HepG2 (cell line): ENCODE data around the gene DPAGT1. TPM values are rescaled to one million over a fixed set of nuclear protein-coding genes. Genes with fewer than 3 reads are reported as not detected.

Source experiments
- ATAC-seq: fragments of 200-7000 bp; cut with Tn5 transposase; 3 replicates; pipeline ENCODE4 v1.9.1; 2020; ENCODE audit warnings: mild to moderate bottlenecking, moderate library complexity
- BruUV-seq: library from RNA; stranded (reverse); fragments of 400-500 nt; replicated peaks from 2 replicates; lab custom pipeline; 2021; lab: Mats Ljungman, UMichigan
- CTCF ChIA-PET: fragments of 300-600 bp; formaldehyde crosslinking; extraction: SDS; loops from one replicate; lab custom pipeline; 2021; ENCODE audit warnings: low total read pairs, inconsistent platforms, low intra/inter-chr PET ratio; lab: Yijun Ruan, JAX
- POLR2A ChIA-PET: fragments of 350-600 bp; sonication (Branson Sonifier 250); formaldehyde crosslinking; loops from one replicate; lab custom pipeline; 2020; ENCODE audit warnings: antibody characterized with exemption, inconsistent platforms; lab: Yijun Ruan, JAX
- DNase-seq: peaks from one replicate; pipeline ENCODE4 v3.0.0-alpha.2; 2015; ENCODE audit warnings: low spot score
- FAIRE-seq: peaks from 3 replicates; lab custom pipeline; 2011; peaks lifted over from hg19 to GRCh38; lab: Jason Lieb, UNC
- H2AFZ ChIP-seq: one replicate; pipeline ENCODE4 v1.6.1; 2011; ENCODE audit warnings: low read length, inconsistent platforms
- H3K27ac ChIP-seq: fragments of 300-600 bp; 3 replicates; pipeline ENCODE4 v1.8.0; 2011; ENCODE audit warnings: mixed run types, mild to moderate bottlenecking, mixed read lengths, low read length, inconsistent platforms; ENCODE audit not compliant: insufficient read depth; ENCODE audit errors: extremely low read length
- H3K27me3 ChIP-seq, 2 experiments: fragments of 200-600 bp in 1 of 2; 2 replicates in 1 of 2; 3 replicates in 1 of 2; pipeline versions ENCODE4 v1.6.0 to v1.8.0; 2011; ENCODE audit warnings: low read length in 2 of 2, mild to moderate bottlenecking in 2 of 2, moderate library complexity in 2 of 2, inconsistent platforms in 1 of 2; ENCODE audit not compliant: insufficient read depth in 2 of 2, control insufficient read depth in 1 of 2
- H3K36me3 ChIP-seq, 2 experiments: fragments of 200-600 bp in 1 of 2; replicated peaks in 1 of 2; 2 replicates in 1 of 2; 3 replicates in 1 of 2; pipeline versions ENCODE4 v1.5.1 to v1.8.0; 2011; ENCODE audit warnings: low read length in 2 of 2, inconsistent platforms in 1 of 2; ENCODE audit not compliant: insufficient read depth in 2 of 2, control insufficient read depth in 1 of 2
- H3K4me1 ChIP-seq: 2 replicates; pipeline ENCODE4 v1.5.1; 2012; ENCODE audit warnings: low read length, inconsistent platforms; ENCODE audit not compliant: insufficient read depth
- H3K4me2 ChIP-seq: 2 replicates; pipeline ENCODE4 v1.6.0; 2011; ENCODE audit warnings: low read depth, low read length, inconsistent platforms
- H3K4me3 ChIP-seq, 3 experiments: fragments of 200-600 bp in 1 of 3; sonication (generic), shearing (Covaris generic) in 1 of 3; replicated peaks in 1 of 3; 2 replicates each; pipeline ENCODE4 v1.5.1; 2011 to 2016; ENCODE audit warnings: low read length in 3 of 3, inconsistent platforms in 2 of 3, low read depth in 2 of 3, mild to moderate bottlenecking in 2 of 3, control low read depth in 1 of 3, mixed read lengths in 1 of 3; ENCODE audit not compliant: insufficient read depth in 1 of 3
- H3K79me2 ChIP-seq: one replicate; pipeline ENCODE4 v1.6.1; 2011; ENCODE audit warnings: low read length, inconsistent platforms; ENCODE audit not compliant: insufficient read depth
- H3K9ac ChIP-seq: 2 replicates; pipeline ENCODE4 v1.6.0; 2011; ENCODE audit warnings: mild to moderate bottlenecking, low read depth, low read length, inconsistent platforms; ENCODE audit not compliant: insufficient read depth
- H3K9me3 ChIP-seq: 2 replicates; pipeline ENCODE4 v1.5.1; 2012; ENCODE audit warnings: mild to moderate bottlenecking, low read length
- H4K20me1 ChIP-seq: 2 replicates; pipeline ENCODE4 v1.6.0; 2011; ENCODE audit warnings: inconsistent platforms, mild to moderate bottlenecking, low read length, moderate library complexity; ENCODE audit not compliant: insufficient read depth
- ARID2 ChIP-seq: sonication (generic); formaldehyde crosslinking; IDR thresholded peaks from 2 replicates; pipeline ENCODE4 v1.8.1; 2022; ENCODE audit warnings: mild to moderate bottlenecking, missing genetic modification reagents, borderline replicate concordance
- CSRNP1 ChIP-seq: sonication (generic); formaldehyde crosslinking; IDR thresholded peaks from 2 replicates; pipeline ENCODE4 v1.8.1; 2023; ENCODE audit warnings: mild to moderate bottlenecking, missing genetic modification reagents
- JUN ChIP-seq: sonication (generic); formaldehyde crosslinking; IDR thresholded peaks from 2 replicates; pipeline ENCODE4 v1.4.0; 2020; ENCODE audit warnings: mild to moderate bottlenecking, missing genetic modification reagents
- ZNF652 ChIP-seq: IDR thresholded peaks from 2 replicates; pipeline ENCODE4 v1.6.1; 2016; ENCODE audit warnings: low read depth, borderline replicate concordance
- ZNF713 ChIP-seq: sonication (generic); formaldehyde crosslinking; IDR thresholded peaks from 2 replicates; pipeline ENCODE4 v1.4.0; 2020; ENCODE audit warnings: mild to moderate bottlenecking, missing genetic modification reagents
- WGBS: methylation state at CpG from one replicate; pipeline ENCODE4 v1.1.6; 2017; ENCODE audit warnings: low lambda C conversion rate; 5-methylcytosine and 5-hydroxymethylcytosine counted together
- in situ Hi-C: cut with HindIII; loops from 2 replicates; pipeline ENCODE4 v1.10.0; 2017; ENCODE audit warnings: low pct_unique_long_range_greater_than_20kb; ENCODE audit not compliant: extremely low pct_ligation_motif_present
- intact Hi-C: fragments of 100-400 bp; cut with micrococcal nuclease; formaldehyde crosslinking; loops from one replicate; pipeline ENCODE4 v1.10.0; 2022; ENCODE audit not compliant: unreplicated experiment
- polyA plus RNA-seq, 8 experiments: library from polyadenylated mRNA; depleted of rRNA in 3 of 8; stranded (reverse) in 7 of 8; unstranded in 1 of 8; fragments of >200 nt; fragmentation: Illumina TruSeq in 4 of 8; extraction: Trizol in 4 of 8; gene quantifications; 2 replicates each; pipeline versions ENCODE4 v1.2.1 to v1.2.3, GENCODE V29; 2011 to 2016; ENCODE audit warnings: low read depth in 4 of 8, missing spikeins in 1 of 8, mixed read lengths in 1 of 8; ENCODE audit not compliant: insufficient read depth in 1 of 8
- total RNA-seq, 5 experiments: library from RNA; depleted of rRNA; stranded (reverse); fragments of >200 nt; fragmentation: Illumina TruSeq; extraction: Trizol; gene quantifications; 2 replicates each; pipeline ENCODE4 v1.2.3, GENCODE V29; 2016; ENCODE audit warnings: low read depth in 1 of 5
- TF ChIP-seq, protein P1 (sequence below): sonication (generic); formaldehyde crosslinking; IDR thresholded peaks from 2 replicates; pipeline ENCODE4 v1.4.0; 2020; ENCODE audit warnings: mild to moderate bottlenecking, missing genetic modification reagents, borderline replicate concordance

The DPAGT1 gene
- total and polyA plus RNA-seq, 2 of the 13 experiments (the other 11 are each of a cell fraction or from before 2014, with no cell fraction given): 37.6 to 70.7 TPM

GRCh38 chr11:119062779-119063178 lies 38.9 kb downstream of the DPAGT1 start:
- no peak overlapping the region for H3K27ac ChIP-seq
- 93% methylated on average over 5 of the region's 5 CpGs for WGBS

More at GRCh38 chr11:119062779-119063178, 38.9 kb downstream of the DPAGT1 start:
- Histone ChIP-seq H2AFZ (no peak overlapping the region), H3K4me2 (no peak overlapping the region), H3K4me1 (peaks cover 23% of the 10 kb centered on the region), H3K4me3 (no peak overlapping the region), H3K9me3 (no peaks in the 10 kb centered on the region)
- no peak for FAIRE-seq
- intact Hi-C loops: no loop called here
- TF ChIP-seq ZNF652 (no peak), JUN (CRISPR knock-in tag) (no peak), ZNF713 (CRISPR knock-in tag) (no peak), ARID2 (CRISPR knock-in tag) (no peak), CSRNP1 (no peak)
- TF ChIP-seq, protein P1, sequence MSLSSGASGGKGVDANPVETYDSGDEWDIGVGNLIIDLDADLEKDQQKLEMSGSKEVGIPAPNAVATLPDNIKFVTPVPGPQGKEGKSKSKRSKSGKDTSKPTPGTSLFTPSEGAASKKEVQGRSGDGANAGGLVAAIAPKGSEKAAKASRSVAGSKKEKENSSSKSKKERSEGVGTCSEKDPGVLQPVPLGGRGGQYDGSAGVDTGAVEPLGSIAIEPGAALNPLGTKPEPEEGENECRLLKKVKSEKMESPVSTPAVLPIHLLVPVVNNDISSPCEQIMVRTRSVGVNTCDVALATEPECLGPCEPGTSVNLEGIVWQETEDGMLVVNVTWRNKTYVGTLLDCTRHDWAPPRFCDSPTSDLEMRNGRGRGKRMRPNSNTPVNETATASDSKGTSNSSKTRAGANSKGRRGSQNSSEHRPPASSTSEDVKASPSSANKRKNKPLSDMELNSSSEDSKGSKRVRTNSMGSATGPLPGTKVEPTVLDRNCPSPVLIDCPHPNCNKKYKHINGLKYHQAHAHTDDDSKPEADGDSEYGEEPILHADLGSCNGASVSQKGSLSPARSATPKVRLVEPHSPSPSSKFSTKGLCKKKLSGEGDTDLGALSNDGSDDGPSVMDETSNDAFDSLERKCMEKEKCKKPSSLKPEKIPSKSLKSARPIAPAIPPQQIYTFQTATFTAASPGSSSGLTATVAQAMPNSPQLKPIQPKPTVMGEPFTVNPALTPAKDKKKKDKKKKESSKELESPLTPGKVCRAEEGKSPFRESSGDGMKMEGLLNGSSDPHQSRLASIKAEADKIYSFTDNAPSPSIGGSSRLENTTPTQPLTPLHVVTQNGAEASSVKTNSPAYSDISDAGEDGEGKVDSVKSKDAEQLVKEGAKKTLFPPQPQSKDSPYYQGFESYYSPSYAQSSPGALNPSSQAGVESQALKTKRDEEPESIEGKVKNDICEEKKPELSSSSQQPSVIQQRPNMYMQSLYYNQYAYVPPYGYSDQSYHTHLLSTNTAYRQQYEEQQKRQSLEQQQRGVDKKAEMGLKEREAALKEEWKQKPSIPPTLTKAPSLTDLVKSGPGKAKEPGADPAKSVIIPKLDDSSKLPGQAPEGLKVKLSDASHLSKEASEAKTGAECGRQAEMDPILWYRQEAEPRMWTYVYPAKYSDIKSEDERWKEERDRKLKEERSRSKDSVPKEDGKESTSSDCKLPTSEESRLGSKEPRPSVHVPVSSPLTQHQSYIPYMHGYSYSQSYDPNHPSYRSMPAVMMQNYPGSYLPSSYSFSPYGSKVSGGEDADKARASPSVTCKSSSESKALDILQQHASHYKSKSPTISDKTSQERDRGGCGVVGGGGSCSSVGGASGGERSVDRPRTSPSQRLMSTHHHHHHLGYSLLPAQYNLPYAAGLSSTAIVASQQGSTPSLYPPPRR (CRISPR knock-in tag): no peak
- TF ChIP-seq, all 625 proteins: peak for 0
- peaks cover 3% of the 10 kb centered on the region for H3K79me2 ChIP-seq
- ChIA-PET CTCF (no interaction called here), POLR2A (interaction anchor here (0.9 kb wide), 1 partner anchor 22 kb away, joined by 5 read pairs; the partner anchor contains the start of gene HMBS)
- ATAC-seq: no peak
- in situ Hi-C loops: no loop called here
- no peak for DNase-seq
- no peaks in the 10 kb centered on the region; a peak in 1 of 5 replicates for H3K27me3 ChIP-seq
- BruUV-seq: no TSS peak
- H3K9ac ChIP-seq: no peak overlapping the region
- no peaks in the 10 kb centered on the region for H4K20me1 ChIP-seq
- H3K36me3 ChIP-seq: no peaks in the 10 kb centered on the region
